ENCODE measurements around the gene INSRR.

GRCh38 chr1:156851779-156852417, 7.0 kb downstream of the INSRR start:
- TF ChIP-seq MAX (IDR thresholded peaks at IDR 0.05) (no peak), JUN (IDR thresholded peaks at IDR 0.05) (no peak), CBX8 (IDR thresholded peaks at IDR 0.05) (no peak), CHD2 (IDR thresholded peaks at IDR 0.05; ENCODE audit: low read length, partially characterized antibody) (no peak), HOXA7 (CRISPR knock-in tag; IDR thresholded peaks at IDR 0.05) (no peak), CTCF (IDR thresholded peaks at IDR 0.05) (no peak)

Measured in A549 (cell line).